HepG2 (cell line): ENCODE measurements around the gene ATP6V0E1. TPM values are rescaled to one million over a fixed set of nuclear protein-coding genes. Genes with fewer than 3 reads are reported as not detected.

Source experiments
- ATAC-seq: fragments of 200-7000 bp; cut with Tn5 transposase; 3 replicates; pipeline ENCODE4 v1.9.1; 2020; ENCODE audit warnings: mild to moderate bottlenecking, moderate library complexity
- BruUV-seq: library from RNA; stranded (reverse); fragments of 400-500 nt; replicated peaks from 2 replicates; lab custom pipeline; 2021; lab: Mats Ljungman, UMichigan
- CTCF ChIA-PET: fragments of 300-600 bp; formaldehyde crosslinking; extraction: SDS; loops from one replicate; lab custom pipeline; 2021; ENCODE audit warnings: low total read pairs, inconsistent platforms, low intra/inter-chr PET ratio; lab: Yijun Ruan, JAX
- POLR2A ChIA-PET: fragments of 350-600 bp; sonication (Branson Sonifier 250); formaldehyde crosslinking; loops from one replicate; lab custom pipeline; 2020; ENCODE audit warnings: antibody characterized with exemption, inconsistent platforms; lab: Yijun Ruan, JAX
- DNase-seq: peaks from one replicate; pipeline ENCODE4 v3.0.0-alpha.2; 2015; ENCODE audit warnings: low spot score
- FAIRE-seq: peaks from 3 replicates; lab custom pipeline; 2011; peaks lifted over from hg19 to GRCh38; lab: Jason Lieb, UNC
- H2AFZ ChIP-seq: one replicate; pipeline ENCODE4 v1.6.1; 2011; ENCODE audit warnings: low read length, inconsistent platforms
- H3K27ac ChIP-seq: fragments of 300-600 bp; 3 replicates; pipeline ENCODE4 v1.8.0; 2011; ENCODE audit warnings: mixed run types, mild to moderate bottlenecking, mixed read lengths, low read length, inconsistent platforms; ENCODE audit not compliant: insufficient read depth; ENCODE audit errors: extremely low read length
- H3K27me3 ChIP-seq, 2 experiments: fragments of 200-600 bp in 1 of 2; 2 replicates in 1 of 2; 3 replicates in 1 of 2; pipeline versions ENCODE4 v1.6.0 to v1.8.0; 2011; ENCODE audit warnings: low read length in 2 of 2, mild to moderate bottlenecking in 2 of 2, moderate library complexity in 2 of 2, inconsistent platforms in 1 of 2; ENCODE audit not compliant: insufficient read depth in 2 of 2, control insufficient read depth in 1 of 2
- H3K36me3 ChIP-seq, 2 experiments: fragments of 200-600 bp in 1 of 2; replicated peaks in 1 of 2; 2 replicates in 1 of 2; 3 replicates in 1 of 2; pipeline versions ENCODE4 v1.5.1 to v1.8.0; 2011; ENCODE audit warnings: low read length in 2 of 2, inconsistent platforms in 1 of 2; ENCODE audit not compliant: insufficient read depth in 2 of 2, control insufficient read depth in 1 of 2
- H3K4me1 ChIP-seq: 2 replicates; pipeline ENCODE4 v1.5.1; 2012; ENCODE audit warnings: low read length, inconsistent platforms; ENCODE audit not compliant: insufficient read depth
- H3K4me2 ChIP-seq: 2 replicates; pipeline ENCODE4 v1.6.0; 2011; ENCODE audit warnings: low read depth, low read length, inconsistent platforms
- H3K4me3 ChIP-seq, 3 experiments: fragments of 200-600 bp in 1 of 3; sonication (generic), shearing (Covaris generic) in 1 of 3; replicated peaks in 1 of 3; 2 replicates each; pipeline ENCODE4 v1.5.1; 2011 to 2016; ENCODE audit warnings: low read length in 3 of 3, inconsistent platforms in 2 of 3, low read depth in 2 of 3, mild to moderate bottlenecking in 2 of 3, control low read depth in 1 of 3, mixed read lengths in 1 of 3; ENCODE audit not compliant: insufficient read depth in 1 of 3
- H3K79me2 ChIP-seq: one replicate; pipeline ENCODE4 v1.6.1; 2011; ENCODE audit warnings: low read length, inconsistent platforms; ENCODE audit not compliant: insufficient read depth
- H3K9ac ChIP-seq: 2 replicates; pipeline ENCODE4 v1.6.0; 2011; ENCODE audit warnings: mild to moderate bottlenecking, low read depth, low read length, inconsistent platforms; ENCODE audit not compliant: insufficient read depth
- H3K9me3 ChIP-seq: 2 replicates; pipeline ENCODE4 v1.5.1; 2012; ENCODE audit warnings: mild to moderate bottlenecking, low read length
- H4K20me1 ChIP-seq: 2 replicates; pipeline ENCODE4 v1.6.0; 2011; ENCODE audit warnings: inconsistent platforms, mild to moderate bottlenecking, low read length, moderate library complexity; ENCODE audit not compliant: insufficient read depth
- CSRNP1 ChIP-seq: sonication (generic); formaldehyde crosslinking; IDR thresholded peaks from 2 replicates; pipeline ENCODE4 v1.8.1; 2023; ENCODE audit warnings: mild to moderate bottlenecking, missing genetic modification reagents
- ELF3 ChIP-seq: IDR thresholded peaks from 2 replicates; pipeline ENCODE4 v1.6.1; 2016; ENCODE audit warnings: missing genetic modification reagents, missing compliant biosample characterization
- JUNB ChIP-seq: sonication (generic); formaldehyde crosslinking; IDR thresholded peaks from 2 replicates; pipeline ENCODE4 v1.8.0; 2022; ENCODE audit warnings: missing genetic modification reagents, mild to moderate bottlenecking, borderline replicate concordance
- MBD4 ChIP-seq: IDR thresholded peaks from 2 replicates; pipeline ENCODE4 v1.6.1; 2012; ENCODE audit warnings: low read length, inconsistent platforms, borderline replicate concordance
- MBNL3 ChIP-seq: fragments of 250-450 bp; sonication (Bioruptor Pico); conservative IDR thresholded peaks from 2 replicates; pipeline ENCODE4 v1.8.0; 2022; ENCODE audit warnings: mild to moderate bottlenecking, inconsistent platforms
- NFATC3 ChIP-seq: sonication (generic); formaldehyde crosslinking; IDR thresholded peaks from 2 replicates; pipeline ENCODE4 v1.5.1; 2020; ENCODE audit warnings: mild to moderate bottlenecking, missing genetic modification reagents
- PHF21A ChIP-seq: sonication (generic); formaldehyde crosslinking; IDR thresholded peaks from 2 replicates; pipeline ENCODE4 v1.5.0; 2020; ENCODE audit warnings: mild to moderate bottlenecking, missing genetic modification reagents
- RBAK ChIP-seq: sonication (generic); formaldehyde crosslinking; IDR thresholded peaks from 2 replicates; pipeline ENCODE4 v1.5.1; 2020; ENCODE audit warnings: mild to moderate bottlenecking, missing genetic modification reagents
- SMARCC2 ChIP-seq: fragments of 450-650 bp; IDR thresholded peaks from 2 replicates; pipeline ENCODE4 v1.6.1; 2017; ENCODE audit warnings: antibody characterized with exemption, mild to moderate bottlenecking
- ZFP41 ChIP-seq: sonication (generic); formaldehyde crosslinking; IDR thresholded peaks from 2 replicates; pipeline ENCODE4 v1.4.0; 2020; ENCODE audit warnings: mild to moderate bottlenecking, missing genetic modification reagents, borderline replicate concordance
- ZNF160 ChIP-seq: sonication (generic); formaldehyde crosslinking; IDR thresholded peaks from 2 replicates; pipeline ENCODE4 v1.8.0; 2022; ENCODE audit warnings: mild to moderate bottlenecking, inconsistent platforms, missing genetic modification reagents
- ZNF335 ChIP-seq: sonication (generic); formaldehyde crosslinking; IDR thresholded peaks from 2 replicates; pipeline ENCODE4 v1.4.0; 2020; ENCODE audit warnings: missing genetic modification reagents
- ZNF337 ChIP-seq: sonication (generic); formaldehyde crosslinking; IDR thresholded peaks from 2 replicates; pipeline ENCODE4 v1.5.1; 2020; ENCODE audit warnings: missing genetic modification reagents, low read depth, mild to moderate bottlenecking, borderline replicate concordance
- ZNF430 ChIP-seq: sonication (generic); formaldehyde crosslinking; IDR thresholded peaks from 2 replicates; pipeline ENCODE4 v1.9.0; 2021; ENCODE audit warnings: mild to moderate bottlenecking, missing genetic modification reagents
- ZNF431 ChIP-seq: sonication (generic); formaldehyde crosslinking; IDR thresholded peaks from 2 replicates; pipeline ENCODE4 v1.9.0; 2022; ENCODE audit warnings: missing genetic modification reagents, low read depth, mild to moderate bottlenecking, borderline replicate concordance
- ZNF652 ChIP-seq: IDR thresholded peaks from 2 replicates; pipeline ENCODE4 v1.6.1; 2016; ENCODE audit warnings: low read depth, borderline replicate concordance
- ZZZ3 ChIP-seq: sonication (generic); formaldehyde crosslinking; IDR thresholded peaks from 2 replicates; pipeline ENCODE4 v1.4.0; 2020; ENCODE audit warnings: missing genetic modification reagents, mild to moderate bottlenecking, borderline replicate concordance
- WGBS: methylation state at CpG from one replicate; pipeline ENCODE4 v1.1.6; 2017; ENCODE audit warnings: low lambda C conversion rate; 5-methylcytosine and 5-hydroxymethylcytosine counted together
- in situ Hi-C: cut with HindIII; loops from 2 replicates; pipeline ENCODE4 v1.10.0; 2017; ENCODE audit warnings: low pct_unique_long_range_greater_than_20kb; ENCODE audit not compliant: extremely low pct_ligation_motif_present
- intact Hi-C: fragments of 100-400 bp; cut with micrococcal nuclease; formaldehyde crosslinking; loops from one replicate; pipeline ENCODE4 v1.10.0; 2022; ENCODE audit not compliant: unreplicated experiment
- polyA plus RNA-seq, 8 experiments: library from polyadenylated mRNA; depleted of rRNA in 3 of 8; stranded (reverse) in 7 of 8; unstranded in 1 of 8; fragments of >200 nt; fragmentation: Illumina TruSeq in 4 of 8; extraction: Trizol in 4 of 8; gene quantifications; 2 replicates each; pipeline versions ENCODE4 v1.2.1 to v1.2.3, GENCODE V29; 2011 to 2016; ENCODE audit warnings: low read depth in 4 of 8, missing spikeins in 1 of 8, mixed read lengths in 1 of 8; ENCODE audit not compliant: insufficient read depth in 1 of 8
- total RNA-seq, 5 experiments: library from RNA; depleted of rRNA; stranded (reverse); fragments of >200 nt; fragmentation: Illumina TruSeq; extraction: Trizol; gene quantifications; 2 replicates each; pipeline ENCODE4 v1.2.3, GENCODE V29; 2016; ENCODE audit warnings: low read depth in 1 of 5
- TF ChIP-seq, protein P1 (sequence below), 2 experiments: sonication (generic) in 1 of 2; formaldehyde crosslinking in 1 of 2; IDR thresholded peaks; 2 replicates each; pipeline versions ENCODE4 v1.4.0 to v1.6.1; 2018 to 2020; ENCODE audit warnings: missing genetic modification reagents in 2 of 2, borderline replicate concordance in 1 of 2, low read depth in 1 of 2, mild to moderate bottlenecking in 1 of 2, missing biosample characterization in 1 of 2
- TF ChIP-seq, protein P2 (sequence below): sonication (generic); formaldehyde crosslinking; IDR thresholded peaks from 2 replicates; pipeline ENCODE4 v1.4.0; 2020; ENCODE audit warnings: mild to moderate bottlenecking, missing genetic modification reagents

Gene ATP6V0E1
- total and polyA plus RNA-seq, 2 of the 13 experiments (the other 11 are each of a cell fraction or from before 2014, with no cell fraction given): 143 to 215 TPM

DNA sequence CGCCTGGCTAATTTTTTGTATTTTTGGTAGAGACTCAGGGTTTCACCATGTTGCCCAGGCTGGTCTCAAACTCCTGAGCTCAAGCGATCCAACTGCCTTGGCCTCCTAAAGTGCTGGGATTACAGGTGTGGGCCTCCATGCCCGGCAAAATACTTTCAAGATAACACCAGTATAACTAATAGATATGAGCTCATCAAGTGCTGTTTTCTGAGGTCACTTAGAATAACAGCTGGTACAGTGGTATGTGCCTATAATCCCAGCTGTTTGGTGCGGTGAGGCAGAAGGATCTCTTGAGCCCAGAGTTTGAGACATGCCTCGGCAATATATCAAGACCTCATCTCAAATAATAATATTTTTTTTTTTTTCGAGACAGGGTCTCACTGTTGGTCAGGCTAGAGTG, 42.1 kb downstream of the ATP6V0E1 start:
- H3K4me1 ChIP-seq: peaks cover 20% of the 10 kb centered on the region
- CTCF ChIA-PET: no interaction called here
- no peak for TF ChIP-seq RBAK (CRISPR knock-in tag)
- TF ChIP-seq MBNL3 (CRISPR knock-in tag): no peak
- no peak for TF ChIP-seq SMARCC2
- no peak for TF ChIP-seq ZNF337 (CRISPR knock-in tag)
- TF ChIP-seq, protein P1, sequence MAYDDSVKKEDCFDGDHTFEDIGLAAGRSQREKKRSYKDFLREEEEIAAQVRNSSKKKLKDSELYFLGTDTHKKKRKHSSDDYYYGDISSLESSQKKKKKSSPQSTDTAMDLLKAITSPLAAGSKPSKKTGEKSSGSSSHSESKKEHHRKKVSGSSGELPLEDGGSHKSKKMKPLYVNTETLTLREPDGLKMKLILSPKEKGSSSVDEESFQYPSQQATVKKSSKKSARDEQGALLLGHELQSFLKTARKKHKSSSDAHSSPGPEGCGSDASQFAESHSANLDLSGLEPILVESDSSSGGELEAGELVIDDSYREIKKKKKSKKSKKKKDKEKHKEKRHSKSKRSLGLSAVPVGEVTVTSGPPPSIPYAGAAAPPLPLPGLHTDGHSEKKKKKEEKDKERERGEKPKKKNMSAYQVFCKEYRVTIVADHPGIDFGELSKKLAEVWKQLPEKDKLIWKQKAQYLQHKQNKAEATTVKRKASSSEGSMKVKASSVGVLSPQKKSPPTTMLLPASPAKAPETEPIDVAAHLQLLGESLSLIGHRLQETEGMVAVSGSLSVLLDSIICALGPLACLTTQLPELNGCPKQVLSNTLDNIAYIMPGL (CRISPR knock-in tag; IDR thresholded peaks at IDR 0.05; ENCODE audit: borderline replicate concordance in 1 of 2, low read depth in 1 of 2): no peak
- TF ChIP-seq, protein P2, sequence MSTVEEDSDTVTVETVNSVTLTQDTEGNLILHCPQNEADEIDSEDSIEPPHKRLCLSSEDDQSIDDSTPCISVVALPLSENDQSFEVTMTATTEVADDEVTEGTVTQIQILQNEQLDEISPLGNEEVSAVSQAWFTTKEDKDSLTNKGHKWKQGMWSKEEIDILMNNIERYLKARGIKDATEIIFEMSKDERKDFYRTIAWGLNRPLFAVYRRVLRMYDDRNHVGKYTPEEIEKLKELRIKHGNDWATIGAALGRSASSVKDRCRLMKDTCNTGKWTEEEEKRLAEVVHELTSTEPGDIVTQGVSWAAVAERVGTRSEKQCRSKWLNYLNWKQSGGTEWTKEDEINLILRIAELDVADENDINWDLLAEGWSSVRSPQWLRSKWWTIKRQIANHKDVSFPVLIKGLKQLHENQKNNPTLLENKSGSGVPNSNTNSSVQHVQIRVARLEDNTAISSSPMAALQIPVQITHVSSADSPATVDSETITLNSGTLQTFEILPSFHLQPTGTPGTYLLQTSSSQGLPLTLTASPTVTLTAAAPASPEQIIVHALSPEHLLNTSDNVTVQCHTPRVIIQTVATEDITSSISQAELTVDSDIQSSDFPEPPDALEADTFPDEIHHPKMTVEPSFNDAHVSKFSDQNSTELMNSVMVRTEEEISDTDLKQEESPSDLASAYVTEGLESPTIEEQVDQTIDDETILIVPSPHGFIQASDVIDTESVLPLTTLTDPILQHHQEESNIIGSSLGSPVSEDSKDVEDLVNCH (CRISPR knock-in tag): no peak
- TF ChIP-seq PHF21A (CRISPR knock-in tag): no peak
- no peak for TF ChIP-seq JUNB
- no peak for TF ChIP-seq ZNF431
- TF ChIP-seq ZZZ3 (CRISPR knock-in tag): no peak
- no peak for TF ChIP-seq ZNF335 (CRISPR knock-in tag)
- TF ChIP-seq MBD4: no peak
- no peak for TF ChIP-seq ZNF430 (CRISPR knock-in tag)
- TF ChIP-seq ELF3 (CRISPR knock-in tag): no peak
- no peak for TF ChIP-seq CSRNP1
- TF ChIP-seq ZNF160 (CRISPR knock-in tag): no peak
- TF ChIP-seq ZFP41: no peak
- TF ChIP-seq NFATC3: no peak
- TF ChIP-seq ZNF652 (CRISPR knock-in tag): no peak
- no peak overlapping the region for H3K9ac ChIP-seq
- ATAC-seq: no peak
- 93% methylated on average over 6 of the region's 6 CpGs for WGBS
- H3K36me3 ChIP-seq: peaks cover 6 to 22% of the 10 kb centered on the region in 2 experiments; a peak in 3 of 5 replicates
- no peaks in the 10 kb centered on the region for H3K9me3 ChIP-seq
- H3K27ac ChIP-seq: no peak overlapping the region
- H3K4me3 ChIP-seq: no peak overlapping the region
- BruUV-seq: no TSS peak
- 0 out of 2 replicates have a peak, but pooled peaks cover 5% of the 10 kb centered on the region for H4K20me1 ChIP-seq
- H3K27me3 ChIP-seq: no peaks in the 10 kb centered on the region
- POLR2A ChIA-PET: no interaction called here
- H2AFZ ChIP-seq: no peak overlapping the region
- FAIRE-seq: no peak
- in situ Hi-C loops: no loop called here
- DNase-seq: no peak
- H3K79me2 ChIP-seq: peaks cover 15% of the 10 kb centered on the region
- no peak overlapping the region for H3K4me2 ChIP-seq
- intact Hi-C loops: no loop called here
